Fibroblast of skin of left quadriceps (primary cell): Measurements from ENCODE around the gene KLHL25.

ENCODE experiments used
- DNase-seq, 2 experiments: peaks; one replicate each; pipeline ENCODE4 v3.0.0-alpha.2; 2013; ENCODE audit warnings: low read depth in 2 of 2

Gene KLHL25

DNA sequence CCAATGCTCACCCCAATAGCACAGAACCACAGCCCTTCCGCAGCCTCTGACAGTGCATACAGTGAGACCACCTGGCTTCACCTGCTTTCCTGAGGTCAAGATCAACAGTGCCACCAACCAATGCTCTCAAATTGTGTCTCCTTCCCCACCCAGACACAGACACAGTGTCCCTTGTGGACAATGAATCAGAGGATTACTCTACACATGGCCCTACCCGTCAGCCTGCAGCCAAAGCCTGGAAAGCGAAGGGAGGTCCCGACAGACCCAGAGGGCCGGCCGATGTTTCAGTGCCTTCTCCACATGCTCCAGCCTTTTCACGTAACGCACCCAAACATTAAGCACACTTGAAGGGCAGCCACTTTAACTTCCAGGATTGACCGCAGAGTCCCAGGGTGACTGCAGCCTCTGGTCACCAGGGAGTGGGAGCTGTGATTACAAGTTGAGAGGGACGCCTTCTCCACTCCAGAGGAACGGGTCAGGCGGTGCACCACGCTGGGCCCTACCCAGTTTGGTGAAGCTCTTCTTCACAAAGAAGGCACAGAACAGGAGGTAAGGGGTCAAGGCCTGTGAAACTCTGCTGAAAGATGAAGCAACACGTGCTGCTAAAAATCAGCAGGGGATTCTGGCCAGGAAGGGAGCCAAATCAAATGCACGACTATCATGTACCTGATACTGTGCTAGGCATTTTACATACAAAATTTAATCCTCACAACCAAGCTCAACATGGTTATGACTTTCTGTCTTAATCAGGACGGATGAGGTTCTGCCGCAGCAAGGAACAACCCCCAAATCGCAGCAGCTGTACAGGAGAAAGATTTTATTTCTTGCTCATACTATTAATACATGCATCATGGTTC is 17.2 kb downstream of the KLHL25 start:
- DNase-seq, result no peak

DNA sequence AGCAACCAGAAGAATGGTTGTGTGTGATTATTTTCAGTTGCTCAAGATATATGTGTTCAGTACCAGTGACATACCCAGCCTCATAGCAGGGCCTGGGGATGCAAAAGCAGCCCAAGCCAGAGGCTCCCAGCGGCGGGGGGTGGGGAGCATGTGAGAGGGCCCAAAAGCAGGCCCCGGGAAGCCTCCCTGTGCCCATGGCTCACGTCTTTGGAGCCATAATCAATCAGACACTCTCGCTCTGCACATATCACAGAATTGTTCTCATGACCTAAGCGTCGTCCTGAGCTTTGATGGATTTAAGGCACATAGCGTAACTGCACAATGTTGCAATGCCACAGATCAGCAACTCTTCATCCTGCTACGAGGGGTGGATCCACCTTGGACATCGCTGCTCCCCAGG is 20.8 kb downstream of the KLHL25 start:
- DNase-seq, result no peak

DNA sequence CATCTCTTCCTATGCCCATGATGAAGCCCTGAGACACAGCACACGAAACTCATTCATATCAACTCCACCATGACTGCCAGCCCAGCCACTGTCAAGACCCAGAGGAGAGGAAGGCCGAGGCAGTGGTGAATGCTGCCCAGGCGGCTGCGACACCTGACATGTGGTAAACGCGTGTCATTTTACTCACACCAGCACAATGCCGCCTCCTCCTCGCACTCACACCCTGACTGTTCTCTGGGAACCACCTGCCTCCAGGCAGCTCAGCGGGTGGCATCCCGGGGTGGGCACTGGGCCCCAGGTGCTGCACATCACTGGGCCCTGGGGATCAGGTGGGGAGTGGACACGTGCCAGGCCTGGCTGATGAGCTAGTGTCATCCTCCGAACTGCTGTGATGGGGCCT is 21.5 kb downstream of the KLHL25 start:
- no peak for DNase-seq

DNA sequence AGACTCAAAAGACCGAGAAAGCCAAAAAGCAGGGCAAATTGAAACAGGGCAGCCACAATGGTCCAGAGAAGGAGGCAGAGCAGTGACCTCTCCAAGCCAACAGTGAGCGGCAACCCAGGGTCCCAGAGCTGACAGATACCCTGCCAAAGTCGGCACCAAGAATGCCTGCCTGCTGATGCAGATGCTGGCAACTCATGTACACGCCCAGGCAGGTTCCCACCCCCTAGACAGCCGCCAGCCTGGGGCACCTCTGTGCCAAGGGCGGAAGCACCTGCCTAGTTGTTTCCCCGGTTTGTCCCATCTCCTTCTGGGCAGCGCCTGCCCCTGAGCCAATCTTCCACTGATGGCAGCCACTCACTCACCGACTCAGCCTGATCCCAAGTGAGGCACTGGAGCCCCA is 22.1 kb downstream of the KLHL25 start:
- DNase-seq, result no peak

DNA sequence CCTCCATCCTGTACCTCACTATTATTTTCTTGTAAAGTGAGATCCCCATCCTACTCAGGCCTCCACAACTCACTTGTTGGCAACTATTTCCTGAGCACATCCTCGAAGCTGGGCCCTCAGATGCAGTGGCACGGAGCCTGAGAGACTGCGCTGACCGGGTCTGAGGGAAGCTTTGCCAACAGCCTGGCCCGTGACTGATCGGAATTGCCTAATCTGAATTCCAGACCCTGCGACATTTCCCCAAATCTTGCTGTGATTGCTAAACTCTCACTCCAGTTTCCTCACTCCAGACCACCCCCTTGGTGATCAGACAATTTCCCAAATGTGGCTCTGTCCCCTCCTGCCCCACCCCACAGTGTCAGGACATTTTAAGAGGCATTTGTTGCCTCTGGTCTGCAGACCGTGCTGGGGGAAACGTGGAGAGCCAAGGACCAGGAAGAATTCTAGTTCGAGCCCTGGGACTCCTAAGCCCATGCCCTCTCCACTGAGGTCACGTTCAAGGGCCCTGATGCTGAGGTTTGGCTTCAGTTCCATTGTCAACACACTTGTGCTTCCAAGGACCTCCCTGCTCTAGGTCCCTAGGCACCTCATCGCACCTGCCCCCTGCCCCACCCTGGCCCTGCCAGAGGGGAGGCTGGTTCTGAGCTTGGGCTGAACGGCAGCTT is 22.8 kb downstream of the KLHL25 start:
- DNase-seq, result no peak

DNA sequence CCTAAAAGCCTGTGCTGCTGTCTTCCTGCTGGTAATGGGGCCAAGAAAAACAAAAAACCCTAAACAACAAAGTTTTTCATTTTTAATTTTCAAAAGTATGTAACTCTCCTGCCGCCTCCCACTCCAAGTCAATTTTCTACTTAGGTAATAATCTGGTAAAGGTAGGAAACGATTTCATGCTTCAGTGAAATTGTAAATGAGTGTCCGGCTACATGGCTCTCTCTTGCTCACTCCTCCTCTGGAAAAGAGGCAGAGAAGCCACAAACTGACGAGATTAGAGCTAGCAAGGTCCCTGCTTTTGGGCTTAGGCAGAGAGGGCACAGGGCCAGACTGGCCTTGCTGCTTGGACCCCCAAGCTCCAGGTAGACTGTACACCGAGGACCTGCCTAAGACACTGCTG is 23.5 kb downstream of the KLHL25 start:
- no peak for DNase-seq

DNA sequence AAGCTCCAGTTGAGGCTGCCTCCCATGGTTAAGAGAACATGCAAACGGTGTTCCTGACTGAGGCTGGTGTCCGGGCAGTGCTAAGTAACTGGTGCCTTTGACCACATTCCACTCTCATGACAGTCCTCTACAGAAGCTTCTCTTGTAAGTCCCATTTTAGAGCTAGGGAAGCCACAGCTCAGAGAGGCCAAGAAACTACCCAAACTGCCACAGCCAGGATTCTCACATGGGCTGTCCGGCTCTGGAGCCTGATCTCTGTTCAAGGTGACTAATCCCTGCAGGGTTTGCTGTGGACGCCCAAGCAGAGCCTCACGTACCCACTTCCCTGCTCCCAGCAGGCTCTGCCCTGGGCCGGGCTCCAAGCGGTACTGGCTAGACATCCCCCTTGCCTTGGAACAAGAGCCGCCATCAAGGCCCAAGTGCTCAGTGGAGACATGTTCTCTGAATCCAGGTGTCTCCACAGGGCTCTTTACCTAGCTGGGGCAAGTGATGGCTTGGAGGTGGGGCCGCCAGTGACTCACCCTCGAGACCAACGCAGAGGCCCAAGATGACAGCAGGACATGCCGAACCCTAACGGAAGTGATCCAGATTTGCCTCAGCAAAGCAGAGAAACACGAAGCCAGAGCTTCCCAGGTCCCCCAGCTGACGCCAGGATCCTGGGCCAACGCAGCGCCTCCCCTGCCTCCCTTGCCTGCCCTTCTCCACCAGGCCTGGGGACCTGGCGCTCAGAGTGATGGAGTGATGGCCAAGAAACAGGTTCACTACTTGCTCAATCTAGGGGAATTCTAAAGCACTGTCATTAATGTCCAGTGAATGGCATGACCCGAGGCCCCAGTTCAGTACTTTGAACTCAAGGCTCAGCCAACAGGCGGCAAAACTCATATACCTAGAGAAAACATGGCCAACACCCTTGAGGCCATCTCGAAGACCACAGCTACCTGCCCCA is 24.4 kb downstream of the KLHL25 start:
- DNase-seq, result no peak

DNA sequence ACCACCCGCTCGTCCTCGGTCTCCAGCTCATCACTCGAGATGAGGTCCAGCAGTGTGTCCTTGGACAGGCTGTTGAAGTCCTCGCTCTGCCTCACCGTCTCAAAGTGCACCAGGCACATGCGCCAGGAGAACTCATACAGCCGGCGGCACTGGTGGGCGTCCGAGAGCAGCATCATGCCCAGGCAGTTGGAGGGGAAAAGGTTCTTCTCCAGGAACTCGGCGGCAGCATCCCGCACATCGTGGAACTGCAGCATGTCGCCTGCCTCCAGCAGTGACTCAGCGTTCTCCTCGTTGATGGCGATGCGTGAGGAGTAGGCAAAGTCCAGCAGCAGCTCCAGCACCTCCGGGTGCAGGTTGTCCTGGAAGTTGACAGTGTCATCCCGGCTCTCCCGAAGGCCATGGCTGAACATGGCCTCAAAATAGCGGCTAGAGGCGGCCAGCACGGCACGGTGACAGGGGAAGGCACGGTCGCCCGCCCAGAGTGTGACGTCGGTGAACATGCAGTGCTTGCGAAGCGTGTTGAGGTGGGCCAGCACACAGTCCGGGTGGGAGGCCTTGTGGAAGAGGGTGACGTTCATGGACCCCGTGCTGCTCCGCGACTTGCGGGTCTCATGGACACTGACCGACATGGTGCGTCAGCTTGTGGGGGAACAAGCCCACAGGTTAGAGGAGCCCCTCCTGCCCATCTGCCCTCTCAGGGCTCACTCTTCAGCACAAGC is 25.4 kb downstream of the KLHL25 start:
- no peak for DNase-seq

DNA sequence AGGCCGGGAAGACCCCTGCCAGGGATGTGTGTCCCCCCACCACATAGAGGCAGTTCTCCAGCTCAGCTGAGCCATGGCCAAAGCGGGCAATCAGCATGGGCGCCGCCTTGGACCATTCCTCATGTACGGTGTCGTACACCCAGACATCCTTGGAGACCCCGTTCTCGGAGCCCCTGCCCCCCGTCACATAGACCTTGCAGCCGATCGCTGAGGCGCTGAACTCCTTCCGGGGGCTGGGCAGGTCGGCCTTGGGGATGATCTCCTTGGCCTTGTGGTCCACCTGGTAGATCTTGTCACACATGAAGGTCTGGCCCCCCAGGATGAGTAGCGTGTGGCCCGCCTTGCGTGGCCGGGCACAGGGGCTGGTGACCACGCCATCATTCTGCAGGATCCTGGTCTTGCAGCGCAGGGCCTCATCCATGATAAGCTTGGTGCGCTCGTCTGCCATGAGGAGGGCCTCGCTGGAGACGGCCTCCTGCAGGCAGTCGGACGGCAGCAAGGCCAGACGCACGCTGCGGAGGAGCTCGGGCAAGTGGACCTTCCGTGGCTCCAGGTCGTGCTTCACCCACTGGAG is 26.0 kb downstream of the KLHL25 start:
- no peak for DNase-seq

DNA sequence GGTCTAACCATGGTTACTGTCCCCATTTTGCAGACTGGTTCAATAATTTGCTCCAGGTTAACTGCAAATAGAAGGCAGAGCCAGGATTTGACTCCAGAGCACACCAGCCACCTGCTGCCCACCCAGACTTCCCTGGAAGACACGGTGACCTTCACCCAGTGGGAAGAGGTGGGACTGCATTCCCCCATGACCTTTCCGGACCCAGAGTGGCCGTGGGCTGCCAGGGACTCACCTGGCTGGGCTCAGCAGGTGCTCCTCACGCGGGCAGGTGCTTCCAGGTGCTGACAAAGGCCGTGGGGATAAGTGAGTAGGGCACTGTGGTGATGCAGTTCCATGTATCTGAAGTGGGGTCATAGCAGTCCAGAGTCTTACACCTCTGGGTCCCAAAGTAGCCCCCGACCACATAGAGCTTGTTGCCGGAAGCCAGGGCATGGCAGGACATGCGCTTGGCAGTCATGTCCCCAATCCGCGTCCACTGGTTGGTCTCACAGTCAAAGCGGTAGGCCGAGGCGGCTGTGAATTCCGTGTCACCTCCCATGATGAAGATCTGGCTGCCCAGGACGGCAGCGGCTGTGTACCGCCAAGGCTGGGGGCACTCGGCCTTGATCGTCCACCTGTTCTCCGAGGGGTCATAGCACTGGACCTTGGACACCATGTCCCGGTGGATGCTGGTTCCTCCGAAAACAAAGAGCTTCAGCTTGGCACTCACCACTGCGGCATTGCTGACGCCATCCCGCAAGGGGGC is 26.8 kb downstream of the KLHL25 start:
- no peak for DNase-seq

DNA sequence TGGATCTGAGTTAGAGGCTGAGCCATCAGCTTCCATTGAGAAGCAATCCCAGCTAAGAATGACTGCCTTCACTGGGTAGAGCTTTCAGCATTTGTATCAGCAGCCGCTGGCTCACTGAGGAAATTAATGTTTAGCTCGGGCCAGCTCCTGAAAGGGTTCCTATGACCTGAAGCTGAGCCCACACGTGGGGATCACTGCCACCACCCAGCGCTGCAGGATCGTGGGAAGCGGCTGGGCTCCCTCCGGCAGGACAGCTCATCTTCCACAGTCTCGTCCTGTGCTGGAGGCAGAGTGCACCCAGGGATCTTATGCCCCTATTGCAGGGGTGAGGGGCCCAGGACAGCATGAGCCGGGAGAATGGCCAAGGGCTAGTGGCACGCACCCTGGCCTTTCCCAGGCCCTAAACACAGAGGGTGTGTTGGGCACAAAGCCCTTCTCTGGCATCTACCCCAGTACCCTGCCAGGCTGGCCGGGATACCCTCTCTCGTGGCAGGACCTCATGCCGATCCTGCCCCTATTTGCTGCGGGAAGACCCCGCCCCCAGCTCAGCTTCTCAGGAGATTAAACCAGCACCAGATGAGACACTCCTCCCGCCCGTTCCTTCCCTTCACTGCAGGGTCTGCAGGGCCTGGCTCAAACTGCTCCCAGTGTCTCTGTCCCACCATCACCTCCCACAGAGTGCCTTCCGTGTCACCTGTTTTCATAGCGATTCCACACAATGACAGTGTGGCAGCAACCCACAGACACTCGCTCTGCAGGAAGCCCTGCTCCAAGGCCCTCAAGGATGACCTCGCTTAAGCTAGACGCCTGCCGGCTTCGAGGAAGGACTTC is 28.5 kb downstream of the KLHL25 start:
- DNase-seq, result no peak

DNA sequence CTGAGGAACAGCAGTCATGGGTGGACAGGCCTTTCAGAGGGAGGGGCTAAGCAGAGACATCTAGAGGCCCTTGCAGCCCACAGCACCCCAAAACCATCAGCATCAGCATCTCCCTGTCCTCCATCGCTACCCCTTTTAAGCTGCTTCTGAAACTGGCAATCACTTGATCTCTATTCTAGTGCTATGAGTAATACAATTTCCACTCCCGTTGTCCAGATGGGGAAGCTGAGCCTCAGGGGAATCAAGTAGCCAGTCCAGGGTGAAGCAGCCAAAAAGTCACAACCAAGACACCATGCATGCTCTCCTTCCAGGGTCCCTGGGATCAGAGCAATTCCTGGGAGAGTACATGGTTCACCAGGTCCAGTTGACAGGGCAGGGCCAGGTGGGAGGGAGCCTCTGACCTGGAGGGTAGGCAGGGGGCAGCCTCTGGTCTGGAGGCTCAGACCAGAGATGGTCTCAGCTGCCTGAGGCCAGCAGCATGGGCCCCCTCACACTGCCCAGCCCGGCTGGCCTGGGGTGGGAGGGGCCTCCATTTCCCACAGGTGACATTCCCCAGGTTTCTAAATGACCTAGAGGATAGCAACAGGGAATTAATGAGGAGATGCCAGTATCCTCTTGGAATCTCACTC is 30.0 kb downstream of the KLHL25 start:
- DNase-seq, result no peak

DNA sequence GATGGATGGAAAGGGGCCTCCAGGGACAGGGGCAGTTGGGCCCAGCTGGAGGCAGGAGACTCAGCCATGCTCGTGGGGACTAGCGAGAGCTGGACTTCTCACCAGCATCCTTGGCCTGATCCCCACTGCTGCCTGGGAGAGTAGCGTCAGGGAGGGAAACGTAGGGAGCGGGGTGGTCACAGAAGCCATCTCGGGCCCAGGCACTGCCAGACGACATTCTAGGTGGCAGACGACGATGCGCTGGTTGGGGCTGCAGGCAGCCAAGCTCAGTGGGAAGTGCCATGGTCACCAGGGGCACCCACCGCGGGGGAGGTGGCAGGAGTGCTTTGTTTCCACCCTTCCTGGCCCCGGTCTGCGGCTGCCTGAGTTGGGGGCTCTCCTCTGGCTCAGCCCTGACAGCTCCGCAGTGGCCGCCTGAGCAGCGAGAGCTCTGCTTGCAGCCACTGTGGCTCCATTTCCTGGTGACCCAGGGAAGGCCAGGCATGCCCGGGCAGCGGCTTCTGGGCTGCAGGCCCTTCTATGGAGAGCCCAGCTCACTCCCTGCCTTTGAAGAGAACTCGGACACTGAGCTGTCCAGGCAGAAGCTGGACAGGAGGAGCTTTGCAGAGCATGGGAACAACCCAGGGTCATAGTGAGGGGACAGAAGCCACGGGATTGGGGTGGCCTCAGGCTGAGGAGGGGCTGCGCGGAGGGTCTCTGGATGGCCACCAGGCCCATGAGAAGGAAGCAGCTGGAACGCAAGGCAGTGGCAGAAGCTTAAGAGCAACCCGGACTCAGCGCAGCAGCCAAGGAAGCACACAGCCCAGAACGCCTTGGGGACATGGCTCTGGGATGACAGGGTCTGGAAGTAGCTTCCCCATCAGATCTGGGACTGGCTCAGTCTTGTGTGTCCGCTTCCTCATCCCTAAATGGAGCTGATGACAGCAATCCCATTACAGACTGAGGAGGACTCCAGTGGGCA is 30.8 kb downstream of the KLHL25 start:
- no peak for DNase-seq

DNA sequence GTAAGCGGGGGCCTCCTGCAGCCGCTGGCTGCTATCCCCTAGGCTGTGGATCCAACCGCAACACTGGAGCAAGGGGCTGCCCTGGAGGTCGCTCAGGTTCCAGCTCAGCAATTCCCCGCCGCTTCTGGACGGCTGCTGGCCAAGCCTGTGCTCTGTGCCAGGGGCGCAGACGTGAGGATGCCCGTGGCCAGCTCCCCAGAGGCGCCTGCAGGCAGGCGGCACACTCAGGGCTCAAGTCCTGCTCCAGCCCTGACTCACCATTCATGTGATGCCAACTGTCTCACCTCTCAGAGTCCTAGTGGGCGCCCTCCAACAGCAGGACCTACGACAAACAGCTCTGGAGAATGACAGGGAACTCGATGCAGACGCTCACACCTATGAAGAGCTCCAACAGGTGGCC is 31.6 kb downstream of the KLHL25 start:
- no peak for DNase-seq

DNA sequence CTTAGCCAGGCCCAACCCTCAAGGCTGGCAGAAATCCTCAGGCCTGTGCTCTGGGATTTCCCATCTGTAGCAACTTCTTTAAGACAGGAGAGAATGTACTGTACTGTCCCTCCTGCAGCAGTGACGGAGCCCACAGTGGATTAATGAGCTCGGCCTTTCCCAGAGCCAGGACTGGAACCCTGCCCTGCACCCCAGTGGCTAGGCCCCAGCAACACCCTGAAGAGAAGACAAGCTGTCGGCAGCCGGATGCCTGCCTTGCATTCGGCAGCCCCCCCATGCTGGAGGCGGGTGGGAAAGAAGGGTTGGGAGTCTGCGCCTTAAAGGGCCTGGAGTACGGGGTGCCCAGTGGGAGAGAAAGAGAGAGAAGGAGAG is 32.0 kb downstream of the KLHL25 start:
- no peak for DNase-seq

DNA sequence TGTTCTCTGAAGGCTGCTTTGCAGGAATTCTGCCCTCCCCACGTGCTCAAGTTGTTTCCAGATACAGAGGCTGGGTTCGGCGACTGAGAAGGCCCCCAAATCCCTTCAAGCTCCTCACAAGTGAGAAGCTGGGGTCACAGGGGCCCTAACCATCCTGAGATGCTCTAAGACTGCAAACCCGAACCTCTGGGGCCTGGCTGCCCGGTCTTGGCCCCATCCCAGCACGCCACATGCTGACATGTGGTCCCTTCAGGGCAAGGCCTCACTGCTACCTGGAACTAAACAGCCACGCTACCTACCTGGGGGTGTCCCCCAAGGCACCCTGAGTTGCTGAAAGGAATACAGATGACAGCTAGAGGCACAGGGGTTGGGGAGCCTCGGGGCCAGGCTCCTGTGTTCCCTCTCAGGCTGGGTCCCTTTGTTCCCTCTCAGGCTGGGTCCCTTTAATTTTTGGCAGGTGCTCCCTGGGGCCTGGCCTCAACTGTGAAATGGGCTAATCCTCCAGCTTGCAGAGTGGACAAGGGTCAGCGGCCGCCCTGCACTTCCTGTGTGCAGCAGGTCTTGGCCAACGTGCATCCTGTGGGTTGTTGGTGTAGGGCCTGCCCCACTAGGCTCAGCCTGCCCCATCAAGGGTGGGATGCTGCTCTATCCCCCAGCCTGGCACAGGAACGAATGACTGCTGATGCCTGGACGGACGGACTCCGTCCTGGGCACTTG is 32.5 kb downstream of the KLHL25 start:
- DNase-seq, result no peak

DNA sequence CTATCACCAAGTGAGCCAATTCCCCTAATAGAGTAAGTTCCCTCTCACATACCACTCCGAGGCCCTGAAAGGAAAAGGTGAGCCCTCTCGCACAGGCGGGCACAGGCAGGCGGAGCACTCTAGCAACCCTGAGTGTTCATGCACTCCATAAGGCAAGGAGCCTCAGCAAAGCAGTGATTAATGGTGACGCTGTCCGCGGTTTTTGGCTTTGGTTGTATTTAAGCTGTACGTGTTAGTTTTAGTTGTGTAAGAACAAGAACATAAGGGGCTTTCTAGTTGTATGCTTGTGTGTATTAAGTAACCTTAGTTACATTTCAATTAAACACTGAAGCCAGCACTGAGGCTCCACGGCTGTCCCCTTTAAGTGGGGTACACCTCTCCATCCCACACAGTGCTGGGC is 33.1 kb downstream of the KLHL25 start:
- no peak for DNase-seq
